Spleen (tissue), 11 donors: Measurements from ENCODE around the gene NAALADL1. TPM values are rescaled to one million over a fixed set of nuclear protein-coding genes. Genes with fewer than 3 reads are reported as not detected.
A peak's percentile ranks its signal among the peaks of the same experiment; 100 is the strongest.

Source experiments
- DNase-seq: peaks from one replicate; pipeline ENCODE4 v3.0.0-alpha.2; 2020
- H3K27ac ChIP-seq, 8 donors: fragments of 200-600 bp; sonication (generic) in 7 of 8; 1 replicate in 4 of 8; 2 replicates in 4 of 8; pipeline versions ENCODE4 v1.5.0 to v1.8.0; 2016 to 2021; ENCODE audit warnings: inconsistent platforms in 4 of 8, mild to moderate bottlenecking in 4 of 8, moderate library complexity in 1 of 8
- H3K27me3 ChIP-seq, 7 donors: fragments of 200-600 bp; sonication (generic) in 6 of 7; replicated peaks in 1 of 7; 1 replicate in 4 of 7; 2 replicates in 3 of 7; pipeline versions ENCODE4 v1.5.0 to v1.8.0; 2016 to 2021; ENCODE audit warnings: inconsistent platforms in 3 of 7, mild to moderate bottlenecking in 1 of 7
- H3K36me3 ChIP-seq, 6 donors: fragments of 200-600 bp; sonication (generic) in 5 of 6; 1 replicate in 4 of 6; 2 replicates in 2 of 6; pipeline versions ENCODE4 v1.5.0 to v1.8.0; 2016 to 2021; ENCODE audit warnings: inconsistent platforms in 2 of 6
- H3K4me1 ChIP-seq, 6 donors: fragments of 200-600 bp; sonication (generic) in 5 of 6; 1 replicate in 3 of 6; 2 replicates in 3 of 6; pipeline versions ENCODE4 v1.5.0 to v1.8.0; 2016 to 2021; ENCODE audit warnings: inconsistent platforms in 3 of 6
- H3K4me3 ChIP-seq, 8 donors: fragments of 200-600 bp; sonication (generic) in 7 of 8; 1 replicate in 4 of 8; 2 replicates in 4 of 8; pipeline versions ENCODE4 v1.5.0 to v1.8.0; 2016 to 2021; ENCODE audit warnings: inconsistent platforms in 4 of 8, mild to moderate bottlenecking in 4 of 8, moderate library complexity in 2 of 8
- H3K9me3 ChIP-seq, 8 donors: fragments of 200-600 bp; sonication (generic) in 7 of 8; 1 replicate in 4 of 8; 2 replicates in 4 of 8; pipeline versions ENCODE4 v1.5.0 to v1.8.0; 2016 to 2021; ENCODE audit warnings: inconsistent platforms in 4 of 8
- CTCF ChIP-seq, 11 experiments: fragments of 200-600 bp in 7 of 11; fragments of 450-650 bp in 4 of 11; sonication (generic) in 4 of 11; IDR thresholded peaks in 8 of 11; conservative IDR thresholded peaks in 3 of 11; 1 replicate in 7 of 11; 2 replicates in 4 of 11; pipeline versions ENCODE4 v1.4.0 to v1.8.0; 2016 to 2021; ENCODE audit warnings: antibody characterized with exemption in 11 of 11, inconsistent platforms in 4 of 11, mild to moderate bottlenecking in 1 of 11
- POLR2A ChIP-seq, 3 donors: fragments of 450-650 bp; IDR thresholded peaks; one replicate each; pipeline ENCODE4 v1.5.1; 2017; ENCODE audit warnings: antibody characterized with exemption in 3 of 3, mild to moderate bottlenecking in 1 of 3
- POLR2AphosphoS5 ChIP-seq, 3 donors: sonication (generic); formaldehyde crosslinking; IDR thresholded peaks; one replicate each; pipeline ENCODE4 v1.5.1; 2017; ENCODE audit warnings: antibody characterized with exemption in 3 of 3
- WGBS, 5 donors: extraction: QIAGEN DNeasy Blood & Tissue Kit in 3 of 5; methylation state at CpG; one replicate each; pipeline versions ENCODE4 v1.1.5 to v1.1.7; 2013 to 2018; 5-methylcytosine and 5-hydroxymethylcytosine counted together
- intact Hi-C: fragments of 100-400 bp; cut with DNase I; formaldehyde crosslinking; loops from one replicate; pipeline ENCODE4 v1.15.0; 2023; ENCODE audit warnings: low total_unique reads
- polyA plus RNA-seq, 3 donors: library from polyadenylated mRNA; stranded (reverse); fragments of 200-250 nt; gene quantifications; one replicate each; pipeline ENCODE4 v1.2.1, GENCODE V29; 2013
- total RNA-seq, 7 donors: library from RNA; depleted of rRNA in 3 of 7; stranded (reverse); fragments of >200 nt in 3 of 7; fragmentation: NEBNext Ultra II Directional in 4 of 7; extraction: Animal tissue kit (Norgen Biotek cat#: 25700) in 4 of 7; gene quantifications; one replicate each; pipeline versions ENCODE4 v1.1.0 to v1.2.1, GENCODE V29; 2016 to 2021
- donor health status: healthy with polysubstance abuse.
- donor health status: DM: no; HTN: no; CAD: no; lungs with moderate emphysema.
- donor health status: DM: no; HTN: no; CAD: no.
- donor health status: Bipolar disorder and iron deficiency.
- donor health status: healthy.
- donor health status: DM: no; HTN: no; CAD: no.
- donor health status: DM: yes; HTN: yes; CAD: no.

NAALADL1 gene
- total and polyA plus RNA-seq, 10 donors: 13.0 to 45.2 (median 20.8) TPM

GRCh38 chr11:65078786-65079342 is 20.5 kb upstream of the NAALADL1 start:
- H3K4me1 ChIP-seq: peaks cover 4 to 34% (median 9%) of the 10 kb centered on the region in 6 donors
- no peak overlapping the region for H3K4me3 ChIP-seq
- 90 to 92% (median 91%) methylated on average over 9 of the region's 9 CpGs for WGBS, 5 donors
- no peak for TF ChIP-seq POLR2A (IDR thresholded peaks at IDR 0.05)
- no peak for TF ChIP-seq CTCF (IDR thresholded peaks at IDR 0.05 in 8 of 11, conservative IDR thresholded peaks at IDR 0.05 in 3 of 11)
- no peak for TF ChIP-seq POLR2AphosphoS5 (IDR thresholded peaks at IDR 0.05)
- H3K27me3 ChIP-seq: no peaks in the 10 kb centered on the region
- peaks cover 0 to 35% (median 0%) of the 10 kb centered on the region in 6 donors for H3K36me3 ChIP-seq
- H3K27ac ChIP-seq: peak overlapping the region in 1 of 8 donors; percentile 3
- intact Hi-C loops: no loop called here
- no peak for DNase-seq
- no peaks in the 10 kb centered on the region for H3K9me3 ChIP-seq

- no peak for TF ChIP-seq POLR2AphosphoS5 (IDR thresholded peaks at IDR 0.05)
- TF ChIP-seq CTCF (IDR thresholded peaks at IDR 0.05 in 8 of 11, conservative IDR thresholded peaks at IDR 0.05 in 3 of 11): peak; percentile 35 to 84 (median 75)
- no peak for TF ChIP-seq POLR2A (IDR thresholded peaks at IDR 0.05)
- H3K9me3 ChIP-seq: no peaks in the 10 kb centered on the region
- no peaks in the 10 kb centered on the region for H3K27me3 ChIP-seq
- intact Hi-C loops: no loop called here
- DNase-seq: peak; percentile 82
- peaks cover 0 to 27% (median 2%) of the 10 kb centered on the region in 6 donors for H3K4me1 ChIP-seq
- H3K27ac ChIP-seq: peak overlapping the region in 1 of 8 donors; percentile 3
- 50 to 63% (median 59%) methylated on average over 3 of the region's 3 CpGs for WGBS, 5 donors
- peaks cover 0 to 35% (median 0%) of the 10 kb centered on the region in 6 donors for H3K36me3 ChIP-seq
- H3K4me3 ChIP-seq: no peak overlapping the region
Observed at GRCh38 chr11:65078151-65078550, 19.8 kb upstream of the NAALADL1 start.

DNA sequence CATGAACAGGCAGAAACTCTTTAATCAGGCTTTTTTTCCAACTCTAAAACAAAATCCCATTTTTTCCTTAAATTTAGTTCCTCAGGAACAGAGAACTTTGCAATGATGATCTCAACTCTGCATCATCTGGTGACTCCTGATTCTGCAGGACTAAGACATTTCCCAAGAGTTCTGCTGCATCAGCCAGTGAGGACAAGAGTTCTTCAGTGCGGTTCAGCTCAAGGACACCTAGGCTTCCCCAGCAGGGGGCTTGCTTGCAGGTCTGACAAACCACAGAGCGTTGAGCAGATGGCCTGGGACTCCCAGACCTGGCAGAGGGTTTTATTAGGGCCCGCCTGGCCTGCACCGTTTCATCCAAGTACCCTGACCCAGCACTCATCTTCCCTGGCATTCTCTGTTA is 19.1 kb upstream of the NAALADL1 start:
- 69 to 90% (median 83%) methylated on average over 4 of the region's 4 CpGs for WGBS, 5 donors
- Histone ChIP-seq H3K27ac (no peak overlapping the region), H3K36me3 (peaks cover 0 to 35% (median 0%) of the 10 kb centered on the region in 6 donors), H3K9me3 (no peaks in the 10 kb centered on the region), H3K4me1 (peaks cover 0 to 20% (median 0%) of the 10 kb centered on the region in 6 donors), H3K27me3 (no peaks in the 10 kb centered on the region), H3K4me3 (no peak overlapping the region)
- DNase-seq: no peak
- TF ChIP-seq POLR2A (IDR thresholded peaks at IDR 0.05): no peak
- TF ChIP-seq CTCF (IDR thresholded peaks at IDR 0.05 in 8 of 11, conservative IDR thresholded peaks at IDR 0.05 in 3 of 11): no peak
- TF ChIP-seq POLR2AphosphoS5 (IDR thresholded peaks at IDR 0.05): no peak
- intact Hi-C loops: no loop called here

DNA sequence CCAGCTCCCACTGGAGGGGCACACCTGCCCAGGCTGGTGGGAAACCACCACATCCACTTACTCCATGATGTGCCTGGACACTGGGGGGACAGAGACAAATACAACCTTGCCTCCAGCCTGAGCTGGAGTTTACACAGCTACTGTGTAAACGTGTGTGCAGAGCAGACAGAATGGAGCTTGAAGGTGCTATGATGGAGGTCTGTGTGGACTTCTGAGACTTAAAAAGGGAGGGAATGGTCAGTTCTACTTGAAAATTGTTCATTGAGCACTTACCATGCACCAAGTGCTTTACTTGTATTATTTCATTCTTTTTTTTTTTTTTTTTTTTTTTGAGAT is 14.2 kb upstream of the NAALADL1 start:
- Histone ChIP-seq H3K36me3 (peaks cover 0 to 14% (median 0%) of the 10 kb centered on the region in 6 donors), H3K4me1 (no peaks in the 10 kb centered on the region), H3K27ac (no peak overlapping the region), H3K27me3 (no peaks in the 10 kb centered on the region), H3K9me3 (no peaks in the 10 kb centered on the region), H3K4me3 (no peak overlapping the region)
- TF ChIP-seq POLR2A (IDR thresholded peaks at IDR 0.05) (no peak), CTCF (IDR thresholded peaks at IDR 0.05 in 8 of 11, conservative IDR thresholded peaks at IDR 0.05 in 3 of 11) (no peak), POLR2AphosphoS5 (IDR thresholded peaks at IDR 0.05) (no peak)
- WGBS, 5 donors: 79 to 82% (median 79%) methylated on average over 1 of the region's 1 CpG
- DNase-seq: no peak
- intact Hi-C loops: no loop called here
